B cell (primary cell): ENCODE results near the gene ZNF648. TPM values are rescaled to one million over a fixed set of nuclear protein-coding genes. Genes with fewer than 3 reads are reported as not detected.

Experiments used
- ATAC-seq: fragments of 200-7000 bp; cut with Tn5 transposase; one replicate; pipeline ENCODE4 v1.10.0; 2021; ENCODE audit warnings: low read depth, mild to moderate bottlenecking, moderate number of reproducible peaks, moderate library complexity
- CTCF ChIA-PET: fragments of 350-600 bp; sonication (Branson Sonifier 250); formaldehyde crosslinking; loops from one replicate; lab custom pipeline; 2021; ENCODE audit warnings: antibody characterized with exemption, inconsistent platforms; lab: Charles Lee
- POLR2A ChIA-PET: fragments of 350-600 bp; sonication (Branson Sonifier 250); formaldehyde crosslinking; loops from one replicate; lab custom pipeline; 2021; ENCODE audit warnings: antibody characterized with exemption; lab: Charles Lee
- DNase-seq: peaks from one replicate; pipeline ENCODE4 v3.0.0; 2013
- H2AFZ ChIP-seq: 2 replicates; pipeline ENCODE4 v1.6.1; 2012; ENCODE audit warnings: mild to moderate bottlenecking, low read depth, low read length; ENCODE audit not compliant: insufficient read depth, poor library complexity, severe bottlenecking
- H3K27ac ChIP-seq, 2 donors: 1 replicate in 1 of 2; 2 replicates in 1 of 2; pipeline ENCODE4 v1.5.1; 2012 to 2013; ENCODE audit warnings: low read length in 2 of 2, mild to moderate bottlenecking in 2 of 2, moderate library complexity in 1 of 2
- H3K27me3 ChIP-seq, 4 experiments: fragments of 200-600 bp in 1 of 4; sonication (generic) in 1 of 4; replicated peaks in 1 of 4; 1 replicate in 2 of 4; 2 replicates in 2 of 4; pipeline versions ENCODE4 v1.6.1 to v1.7.0; 2013 to 2016; ENCODE audit warnings: low read length in 3 of 4, mild to moderate bottlenecking in 2 of 4, mixed read lengths in 1 of 4, moderate library complexity in 1 of 4; ENCODE audit not compliant: insufficient read depth in 4 of 4, control insufficient read depth in 3 of 4; ENCODE audit errors: control extremely low read depth in 1 of 4
- H3K36me3 ChIP-seq, 2 experiments: replicated peaks in 1 of 2; 1 replicate in 1 of 2; 2 replicates in 1 of 2; pipeline versions ENCODE4 v1.6.1 to v1.7.1; 2013; ENCODE audit warnings: low read length in 1 of 2; ENCODE audit not compliant: insufficient read depth in 2 of 2, control insufficient read depth in 1 of 2; ENCODE audit errors: control extremely low read depth in 1 of 2, extremely low read depth in 1 of 2
- H3K4me1 ChIP-seq, 2 donors: fragments of 200-600 bp in 1 of 2; sonication (generic) in 1 of 2; 1 replicate in 1 of 2; 2 replicates in 1 of 2; pipeline versions ENCODE4 v1.5.1 to v1.6.1; 2013 to 2017; ENCODE audit warnings: low read length in 2 of 2; ENCODE audit not compliant: control insufficient read depth in 2 of 2, insufficient read depth in 2 of 2
- H3K4me2 ChIP-seq: replicated peaks from 2 replicates; pipeline ENCODE3; 2012; ENCODE audit warnings: mild to moderate bottlenecking, low read depth, low read length; ENCODE audit not compliant: poor library complexity, severe bottlenecking
- H3K4me3 ChIP-seq, 5 experiments: fragments of 200-600 bp in 1 of 5; sonication (generic) in 1 of 5; 1 replicate in 3 of 5; 2 replicates in 2 of 5; pipeline versions ENCODE4 v1.5.1 to v1.7.0; 2011 to 2016; ENCODE audit warnings: low read length in 4 of 5, mild to moderate bottlenecking in 4 of 5, low read depth in 2 of 5, control low read depth in 1 of 5, moderate library complexity in 1 of 5; ENCODE audit not compliant: insufficient read depth in 1 of 5; ENCODE audit errors: control extremely low read depth in 1 of 5, extremely low read depth in 1 of 5
- H3K79me2 ChIP-seq: fragments of 200-600 bp; sonication (generic); one replicate; pipeline ENCODE4 v1.6.0; 2016; ENCODE audit warnings: low read length; ENCODE audit not compliant: control insufficient read depth, insufficient read depth
- H3K9ac ChIP-seq: fragments of 200-600 bp; sonication (generic); 2 replicates; pipeline ENCODE4 v1.6.1; 2017; ENCODE audit warnings: mild to moderate bottlenecking, low read length, moderate library complexity
- H3K9me3 ChIP-seq, 3 donors: one replicate each; pipeline versions ENCODE4 v1.6.1 to v1.7.1; 2013; ENCODE audit warnings: low read length in 2 of 3; ENCODE audit not compliant: control insufficient read depth in 2 of 3, insufficient read depth in 1 of 3; ENCODE audit errors: control extremely low read depth in 1 of 3
- H4K20me1 ChIP-seq: 2 replicates; pipeline ENCODE4 v1.6.0; 2012; ENCODE audit warnings: mild to moderate bottlenecking, low read length; ENCODE audit not compliant: insufficient read depth, control insufficient read depth, poor library complexity, severe bottlenecking
- H3K27ac Mint-ChIP-seq: one replicate; pipeline ENCODE4 v1.8.0; 2021; ENCODE audit warnings: mixed read lengths
- H3K27me3 Mint-ChIP-seq: one replicate; pipeline ENCODE4 v1.8.0; 2021; ENCODE audit warnings: mixed read lengths
- H3K4me1 Mint-ChIP-seq: one replicate; pipeline ENCODE4 v1.8.0; 2021; ENCODE audit warnings: mixed read lengths
- H3K4me3 Mint-ChIP-seq: one replicate; pipeline ENCODE4 v1.8.0; 2021; ENCODE audit warnings: mixed read lengths
- H3K9me3 Mint-ChIP-seq: one replicate; pipeline ENCODE4 v1.8.0; 2022; ENCODE audit warnings: mixed read lengths; ENCODE audit not compliant: insufficient read depth
- CTCF ChIP-seq: fragments of 200-600 bp; IDR thresholded peaks from one replicate; pipeline ENCODE4 v1.8.0; 2022; ENCODE audit warnings: antibody characterized with exemption, mild to moderate bottlenecking
- EZH2 ChIP-seq: IDR thresholded peaks from 2 replicates; pipeline ENCODE4 v1.6.1; 2012; ENCODE audit warnings: borderline replicate concordance, low read depth, mild to moderate bottlenecking, moderate library complexity, low read length; ENCODE audit not compliant: insufficient read depth, poor library complexity, severe bottlenecking
- WGBS: methylation state at CpG from one replicate; pipeline ENCODE4 v1.1.5; 2013; ENCODE audit warnings: missing lambda C conversion rate; ENCODE audit not compliant: insufficient coverage; 5-methylcytosine and 5-hydroxymethylcytosine counted together
- intact Hi-C: fragments of 100-400 bp; cut with micrococcal nuclease; formaldehyde crosslinking; loops from one replicate; pipeline ENCODE4 v1.10.0; 2022
- polyA plus RNA-seq: library from polyadenylated mRNA; depleted of rRNA; stranded (reverse); fragments of >200 nt; gene quantifications from 2 replicates; pipeline ENCODE4 v1.2.3, GENCODE V29; 2012
- total RNA-seq, 2 donors: library from RNA; stranded (reverse); fragments of 120-200 nt in 1 of 2; gene quantifications; 1 replicate in 1 of 2; 2 replicates in 1 of 2; pipeline versions ENCODE4 v1.2.3 to v1.2.4, GENCODE V29; 2013 to 2022

ZNF648 gene
- total and polyA plus RNA-seq, 2 donors (not counting 1 experiment from before 2014, with no cell fraction given) = not detected

GRCh38 chr1:182091083-182091482 is 29.6 kb upstream of the ZNF648 start:
- no peak overlapping the region for H3K4me3 ChIP-seq
- POLR2A ChIA-PET = no interaction called here
- no peaks in the 10 kb centered on the region for H3K36me3 ChIP-seq
- H3K9me3 Mint-ChIP-seq = no peaks in the 10 kb centered on the region
- DNase-seq (no peak), ATAC-seq (no peak)
- CTCF ChIA-PET = interaction anchor here (1.1 kb wide), 1 partner anchor 52 kb away, joined by 4 read pairs; no protein-coding TSS in a partner anchor
- no peaks in the 10 kb centered on the region for H3K9me3 ChIP-seq
- H3K9ac ChIP-seq = no peak overlapping the region
- intact Hi-C loops = no loop called here
- no peak overlapping the region for H3K27ac ChIP-seq
- H3K27me3 ChIP-seq = no peaks in the 10 kb centered on the region
- H3K4me1 ChIP-seq = no peaks in the 10 kb centered on the region
- no peaks in the 10 kb centered on the region for H3K4me1 Mint-ChIP-seq
- no peaks in the 10 kb centered on the region for H3K79me2 ChIP-seq
- peaks cover 10% of the 10 kb centered on the region for H3K27me3 Mint-ChIP-seq
- no peak overlapping the region for H3K4me3 Mint-ChIP-seq
- no peak overlapping the region for H2AFZ ChIP-seq
- WGBS = 91% methylated on average over 2 of the region's 2 CpGs
- no peaks in the 10 kb centered on the region for H4K20me1 ChIP-seq
- H3K4me2 ChIP-seq = no peak overlapping the region
- H3K27ac Mint-ChIP-seq = no peak overlapping the region
- TF ChIP-seq CTCF (no peak), EZH2 (no peak)

- intact Hi-C loops = no loop called here
- H3K9me3 ChIP-seq = no peaks in the 10 kb centered on the region
- no peak overlapping the region for H3K27ac Mint-ChIP-seq
- H3K27me3 Mint-ChIP-seq = peaks cover 6% of the 10 kb centered on the region
- no peak overlapping the region for H3K4me3 ChIP-seq
- ATAC-seq = no peak
- H3K9ac ChIP-seq = no peak overlapping the region
- 92% methylated on average over 5 of the region's 6 CpGs for WGBS
- H3K4me3 Mint-ChIP-seq = no peak overlapping the region
- no peaks in the 10 kb centered on the region for H4K20me1 ChIP-seq
- H3K4me1 ChIP-seq = peaks cover 0 to 5% of the 10 kb centered on the region in 2 donors
- no peak overlapping the region for H3K27ac ChIP-seq
- H3K27me3 ChIP-seq = no peaks in the 10 kb centered on the region
- no peak for DNase-seq
- TF ChIP-seq CTCF (no peak), EZH2 (no peak)
- peaks cover 5% of the 10 kb centered on the region for H3K4me1 Mint-ChIP-seq
- no peaks in the 10 kb centered on the region for H3K9me3 Mint-ChIP-seq
- ChIA-PET POLR2A (no interaction called here), CTCF (interaction anchor here (1.1 to 1.5 kb wide), 3 partner anchors 9 to 309 kb away, joined by 4 to 6 read pairs (median 6); no protein-coding TSS in a partner anchor)
- no peak overlapping the region for H2AFZ ChIP-seq
- no peaks in the 10 kb centered on the region for H3K79me2 ChIP-seq
- H3K4me2 ChIP-seq = no peak overlapping the region
- H3K36me3 ChIP-seq = no peaks in the 10 kb centered on the region
Observed at GRCh38 chr1:182087719-182088350, 26.3 kb upstream of the ZNF648 start.
